CD4-positive, alpha-beta T cell treated with Interleukin-21 for 1 hour (primary cell): Measurements from ENCODE around the gene KRT4.

Source experiments
- DNase-seq: peaks from one replicate; pipeline ENCODE4 v3.0.0-alpha.2; 2020

KRT4 gene

GRCh38 chr12:52821826-52822660, 8.1 kb upstream of the KRT4 start:
- DNase-seq: no peak

GRCh38 chr12:52821071-52821730, 7.3 kb upstream of the KRT4 start:
- no peak for DNase-seq

GRCh38 chr12:52820521-52820920, 6.6 kb upstream of the KRT4 start:
- no peak for DNase-seq

GRCh38 chr12:52819731-52820510, 6.0 kb upstream of the KRT4 start:
- DNase-seq: no peak

- no peak for DNase-seq
These were observed 5.0 kb upstream of the KRT4 start for GRCh38 chr12:52818887-52819420.

GRCh38 chr12:52818388-52818787, 4.5 kb upstream of the KRT4 start:
- no peak for DNase-seq

GRCh38 chr12:52817699-52818238, 3.9 kb upstream of the KRT4 start:
- no peak for DNase-seq

- no peak for DNase-seq
These were observed 3.2 kb upstream of the KRT4 start for GRCh38 chr12:52817003-52817698.

- no peak for DNase-seq
These were observed 2.0 kb upstream of the KRT4 start for GRCh38 chr12:52815676-52816588.

- no peak for DNase-seq
These were observed 1.2 kb upstream of the KRT4 start for GRCh38 chr12:52815161-52815560.

GRCh38 chr12:52814710-52815155, 817 bp upstream of the KRT4 start:
- no peak for DNase-seq

- no peak for DNase-seq
These were observed 605 bp downstream of the KRT4 start for GRCh38 chr12:52813203-52813819.

GRCh38 chr12:52812749-52813148, 1.2 kb downstream of the KRT4 start:
- no peak for DNase-seq

GRCh38 chr12:52812073-52812400, 1.9 kb downstream of the KRT4 start:
- DNase-seq: no peak

GRCh38 chr12:52811191-52812072, 2.5 kb downstream of the KRT4 start:
- DNase-seq: no peak

- no peak for DNase-seq
These were observed 3.4 kb downstream of the KRT4 start for GRCh38 chr12:52810554-52810953.

- DNase-seq: no peak
These were observed 4.8 kb downstream of the KRT4 start for GRCh38 chr12:52809166-52809565.

- DNase-seq: no peak
These were observed 5.2 kb downstream of the KRT4 start for GRCh38 chr12:52808573-52809160.
